Pulmonary artery endothelial cell (primary cell): Measurements from ENCODE around the gene FGGY. TPM values are rescaled to one million over a fixed set of nuclear protein-coding genes. Genes with fewer than 3 reads are reported as not detected.

Experiments
- DNase-seq: peaks from one replicate; pipeline ENCODE4 v3.0.0-alpha.2; 2011; ENCODE audit warnings: low read depth, low spot score
- total RNA-seq: library from RNA; depleted of rRNA; stranded (reverse); fragments of >200 nt; gene quantifications from 2 replicates; pipeline ENCODE4 v1.2.3, GENCODE V29; 2014

FGGY gene
- total RNA-seq, 1 donor from 2014 or later, result 9.3 TPM

GRCh38 chr1:59751004-59751395, 454.1 kb downstream of the FGGY start:
- DNase-seq, result no peak

GRCh38 chr1:59751801-59752200, 454.9 kb downstream of the FGGY start:
- no peak for DNase-seq

GRCh38 chr1:59752556-59753414, 455.9 kb downstream of the FGGY start:
- DNase-seq, result no peak

- no peak for DNase-seq
Observed at GRCh38 chr1:59755069-59755685, 458.3 kb downstream of the FGGY start.

GRCh38 chr1:59757197-59757747, 460.4 kb downstream of the FGGY start:
- no peak for DNase-seq

GRCh38 chr1:59759156-59759925, 462.4 kb downstream of the FGGY start:
- DNase-seq, result no peak

GRCh38 chr1:59761443-59761842, 464.5 kb downstream of the FGGY start:
- DNase-seq, result no peak

GRCh38 chr1:59763418-59763817, 466.5 kb downstream of the FGGY start:
- no peak for DNase-seq

- DNase-seq, result no peak
Observed at GRCh38 chr1:59765011-59765730, 468.3 kb downstream of the FGGY start.

GRCh38 chr1:59766227-59766855, 469.4 kb downstream of the FGGY start:
- DNase-seq, result no peak

- DNase-seq, result peak; percentile 51
Observed at GRCh38 chr1:59767119-59767518, 470.2 kb downstream of the FGGY start.

- no peak for DNase-seq
Observed at GRCh38 chr1:59768792-59769735, 472.2 kb downstream of the FGGY start.

- DNase-seq, result no peak
Observed at GRCh38 chr1:59769736-59770095, 472.8 kb downstream of the FGGY start.

GRCh38 chr1:59771361-59771760, 474.5 kb downstream of the FGGY start:
- DNase-seq, result no peak

GRCh38 chr1:59775480-59775879, 478.6 kb downstream of the FGGY start:
- no peak for DNase-seq

GRCh38 chr1:59776960-59777852, 480.3 kb downstream of the FGGY start:
- DNase-seq, result peak; percentile 49

GRCh38 chr1:59779949-59780348, 483.1 kb downstream of the FGGY start:
- DNase-seq, result no peak

- DNase-seq, result no peak
Observed at GRCh38 chr1:59788825-59789224, 491.9 kb downstream of the FGGY start.

GRCh38 chr1:59798600-59798999, 501.7 kb downstream of the FGGY start:
- no peak for DNase-seq
